ENCODE data around the gene EN1.

DNA sequence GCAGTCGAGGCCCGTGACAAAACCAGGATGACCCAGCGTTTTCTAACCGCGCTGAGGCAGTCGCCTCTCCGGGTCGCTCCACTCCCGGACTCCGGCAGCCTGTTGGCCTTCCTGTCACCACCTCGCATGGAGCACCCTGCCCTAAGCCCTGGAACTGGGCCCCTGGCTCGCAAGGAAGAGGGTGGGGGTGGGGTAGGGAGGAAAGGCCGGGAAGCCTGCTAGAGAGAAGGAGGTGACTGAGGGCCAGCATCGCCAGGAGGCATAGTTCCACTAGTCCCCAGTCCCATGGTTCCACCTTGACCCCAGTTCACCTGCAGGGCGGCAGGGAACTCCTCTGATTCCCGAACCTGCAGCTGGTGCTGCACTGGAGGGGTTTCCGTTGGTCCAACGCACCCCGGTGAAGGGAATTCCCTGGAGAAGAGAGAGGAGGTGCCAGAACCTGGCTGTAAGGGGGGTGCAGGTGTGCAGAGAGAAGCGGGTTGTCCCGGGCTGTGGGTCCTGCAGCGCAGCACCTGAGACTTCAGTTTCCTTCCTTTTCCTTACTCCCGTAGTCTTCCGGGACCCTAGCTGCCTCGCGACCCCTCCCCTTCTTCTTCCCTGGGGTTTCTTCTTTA is 11.8 kb upstream of the EN1 start:
- TF ChIP-seq POLR2A (IDR thresholded peaks at IDR 0.05) (no peak), EP300 (IDR thresholded peaks at IDR 0.05) (no peak)
- TF ChIP-seq, protein P1, sequence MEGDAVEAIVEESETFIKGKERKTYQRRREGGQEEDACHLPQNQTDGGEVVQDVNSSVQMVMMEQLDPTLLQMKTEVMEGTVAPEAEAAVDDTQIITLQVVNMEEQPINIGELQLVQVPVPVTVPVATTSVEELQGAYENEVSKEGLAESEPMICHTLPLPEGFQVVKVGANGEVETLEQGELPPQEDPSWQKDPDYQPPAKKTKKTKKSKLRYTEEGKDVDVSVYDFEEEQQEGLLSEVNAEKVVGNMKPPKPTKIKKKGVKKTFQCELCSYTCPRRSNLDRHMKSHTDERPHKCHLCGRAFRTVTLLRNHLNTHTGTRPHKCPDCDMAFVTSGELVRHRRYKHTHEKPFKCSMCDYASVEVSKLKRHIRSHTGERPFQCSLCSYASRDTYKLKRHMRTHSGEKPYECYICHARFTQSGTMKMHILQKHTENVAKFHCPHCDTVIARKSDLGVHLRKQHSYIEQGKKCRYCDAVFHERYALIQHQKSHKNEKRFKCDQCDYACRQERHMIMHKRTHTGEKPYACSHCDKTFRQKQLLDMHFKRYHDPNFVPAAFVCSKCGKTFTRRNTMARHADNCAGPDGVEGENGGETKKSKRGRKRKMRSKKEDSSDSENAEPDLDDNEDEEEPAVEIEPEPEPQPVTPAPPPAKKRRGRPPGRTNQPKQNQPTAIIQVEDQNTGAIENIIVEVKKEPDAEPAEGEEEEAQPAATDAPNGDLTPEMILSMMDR (IDR thresholded peaks at IDR 0.05): no peak
